ENCODE results near the gene DCAF4.

Gene DCAF4

GRCh38 chr14:72926292-72927028 is at the start of gene DCAF4:
TSS of gene DCAF4 (plus strand) at chr14:72926464. CDS start at chr14:72937979, 11,515 bp downstream.
- DNase-seq: peak; percentile 93

- no peak for DNase-seq
Observed at GRCh38 chr14:72876710-72877063, 49.6 kb upstream of the DCAF4 start.

GRCh38 chr14:72878746-72879145 is 47.5 kb upstream of the DCAF4 start:
- DNase-seq: no peak

GRCh38 chr14:72879431-72879830 is 46.8 kb upstream of the DCAF4 start:
- no peak for DNase-seq

- DNase-seq: no peak
Observed at GRCh38 chr14:72880164-72880563, 46.1 kb upstream of the DCAF4 start.

GRCh38 chr14:72880820-72881219 is 45.4 kb upstream of the DCAF4 start:
- no peak for DNase-seq

- no peak for DNase-seq
Observed at GRCh38 chr14:72881543-72881942, 44.7 kb upstream of the DCAF4 start.

- no peak for DNase-seq
Observed at GRCh38 chr14:72882047-72882446, 44.2 kb upstream of the DCAF4 start.

GRCh38 chr14:72882463-72882862 is 43.8 kb upstream of the DCAF4 start:
- DNase-seq: no peak

GRCh38 chr14:72883109-72883508 is 43.2 kb upstream of the DCAF4 start:
- no peak for DNase-seq

GRCh38 chr14:72883961-72884360 is 42.3 kb upstream of the DCAF4 start:
- DNase-seq: no peak

- DNase-seq: no peak
Observed at GRCh38 chr14:72884386-72884785, 41.9 kb upstream of the DCAF4 start.

- DNase-seq: no peak
Observed at GRCh38 chr14:72887514-72887913, 38.8 kb upstream of the DCAF4 start.

- no peak for DNase-seq
Observed at GRCh38 chr14:72888192-72888591, 38.1 kb upstream of the DCAF4 start.

GRCh38 chr14:72888636-72889201 is 37.5 kb upstream of the DCAF4 start:
- DNase-seq: no peak

GRCh38 chr14:72889366-72889765 is 36.9 kb upstream of the DCAF4 start:
- DNase-seq: no peak

GRCh38 chr14:72891666-72892102 is 34.6 kb upstream of the DCAF4 start:
- DNase-seq: no peak

- no peak for DNase-seq
Observed at GRCh38 chr14:72892103-72892878, 34.0 kb upstream of the DCAF4 start.

GRCh38 chr14:72892879-72893635 is 33.2 kb upstream of the DCAF4 start:
- DNase-seq: no peak

- DNase-seq: peak; percentile 91
Observed at GRCh38 chr14:72893636-72894322, 32.5 kb upstream of the DCAF4 start, which contains the start of gene DPF3. TSS of gene DPF3 (minus strand) at chr14:72894101. CDS start at chr14:72894088, 13 bp downstream.

GRCh38 chr14:72894323-72894622 is 32.0 kb upstream of the DCAF4 start:
- DNase-seq: no peak

- DNase-seq: no peak
Observed at GRCh38 chr14:72894623-72895378, 31.5 kb upstream of the DCAF4 start.

Data from NCI-H510A (cell line).